Measurements from ENCODE around the gene PRM3. TPM values are rescaled to one million over a fixed set of nuclear protein-coding genes. Genes with fewer than 3 reads are reported as not detected.

The PRM3 gene
- total RNA-seq, 2 experiments from 2014 or later: not detected

DNA sequence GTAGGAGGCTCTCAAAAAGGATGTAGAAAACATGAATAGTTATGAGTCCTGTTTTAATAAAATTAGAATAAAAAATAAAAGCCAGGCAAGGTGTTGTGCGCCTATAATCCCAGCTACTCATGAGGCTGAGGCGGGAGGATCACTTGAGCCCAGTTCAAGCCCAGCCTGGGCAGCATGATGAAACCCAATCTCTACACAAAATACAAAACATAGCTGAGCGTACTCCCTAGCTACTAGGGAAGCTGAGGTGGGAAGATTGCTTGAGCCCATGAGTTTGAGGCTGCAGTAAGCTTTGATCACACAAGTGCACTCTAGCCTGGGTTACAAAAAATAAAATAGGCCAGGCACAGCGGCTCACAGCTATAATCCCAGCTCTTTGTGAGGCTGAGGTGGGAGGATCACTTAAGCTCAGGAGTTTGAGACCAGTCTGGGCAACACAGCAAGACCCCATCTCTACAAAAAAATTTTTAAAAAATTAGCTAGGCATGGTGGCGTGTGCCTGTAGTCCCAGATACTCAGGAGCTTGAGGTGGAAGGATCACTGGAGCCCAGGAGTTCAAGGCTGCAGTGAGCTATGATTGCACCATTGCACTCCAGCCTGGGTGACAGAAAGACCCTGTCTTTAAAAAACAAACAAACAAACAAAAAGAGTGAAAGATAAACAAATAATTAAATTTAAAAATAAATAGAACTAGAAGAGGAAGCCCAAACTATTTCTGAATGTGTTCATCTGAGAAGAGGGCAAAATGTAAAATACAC lies 24.9 kb upstream of the PRM3 start:
- H3K9me3 ChIP-seq (ENCODE audit: control insufficient read depth in 1 of 2, insufficient read depth in 1 of 2, low read length in 2 of 2): no peaks in the 10 kb centered on the region
- H3K27me3 ChIP-seq (ENCODE audit: control insufficient read depth in 1 of 2, insufficient read depth in 2 of 2, low read length in 2 of 2): no peaks in the 10 kb centered on the region
- no peak for DNase-seq
- Mint-ChIP-seq H3K27me3 (no peaks in the 10 kb centered on the region), H3K36me3 (ENCODE audit: low read depth) (no peaks in the 10 kb centered on the region), H3K4me3 (peak overlapping the region; percentile 82), H3K4me1 (ENCODE audit: low read depth) (peaks cover 28% of the 10 kb centered on the region), H3K9me3 (no peaks in the 10 kb centered on the region), H3K27ac (peak overlapping the region; percentile 73)
- H3K36me3 ChIP-seq (ENCODE audit: insufficient read depth, low read length): no peaks in the 10 kb centered on the region
- TF ChIP-seq, protein P1, sequence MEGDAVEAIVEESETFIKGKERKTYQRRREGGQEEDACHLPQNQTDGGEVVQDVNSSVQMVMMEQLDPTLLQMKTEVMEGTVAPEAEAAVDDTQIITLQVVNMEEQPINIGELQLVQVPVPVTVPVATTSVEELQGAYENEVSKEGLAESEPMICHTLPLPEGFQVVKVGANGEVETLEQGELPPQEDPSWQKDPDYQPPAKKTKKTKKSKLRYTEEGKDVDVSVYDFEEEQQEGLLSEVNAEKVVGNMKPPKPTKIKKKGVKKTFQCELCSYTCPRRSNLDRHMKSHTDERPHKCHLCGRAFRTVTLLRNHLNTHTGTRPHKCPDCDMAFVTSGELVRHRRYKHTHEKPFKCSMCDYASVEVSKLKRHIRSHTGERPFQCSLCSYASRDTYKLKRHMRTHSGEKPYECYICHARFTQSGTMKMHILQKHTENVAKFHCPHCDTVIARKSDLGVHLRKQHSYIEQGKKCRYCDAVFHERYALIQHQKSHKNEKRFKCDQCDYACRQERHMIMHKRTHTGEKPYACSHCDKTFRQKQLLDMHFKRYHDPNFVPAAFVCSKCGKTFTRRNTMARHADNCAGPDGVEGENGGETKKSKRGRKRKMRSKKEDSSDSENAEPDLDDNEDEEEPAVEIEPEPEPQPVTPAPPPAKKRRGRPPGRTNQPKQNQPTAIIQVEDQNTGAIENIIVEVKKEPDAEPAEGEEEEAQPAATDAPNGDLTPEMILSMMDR (IDR thresholded peaks at IDR 0.05): no peak
- no peak for ATAC-seq (ENCODE audit: poor library complexity)
- H3K4me1 ChIP-seq (ENCODE audit: insufficient read depth, low read length): peaks cover 24% of the 10 kb centered on the region
- CTCF ChIA-PET: interaction anchor here (0.7 to 2.5 kb wide), 10 partner anchors 16 to 334 kb away, joined by 3 to 14 read pairs (median 4); partner anchors contain the start of gene SOCS1
- intact Hi-C loops (cut with DNase I, micrococcal nuclease): loop anchor here in 1 of 2 experiments (5.0 kb wide), 1 partner anchor 41 kb away; the partner anchor contains the start of gene SOCS1
- H3K4me3 ChIP-seq (ENCODE audit: low read length): no peak overlapping the region
- H3K27ac ChIP-seq (ENCODE audit: low read depth in 1 of 2, low read length in 2 of 2): no peak overlapping the region
- POLR2A ChIA-PET: interaction anchor here (0.8 to 3.7 kb wide), 7 partner anchors 12 to 74 kb away, joined by 3 to 47 read pairs (median 11); partner anchors contain the start of gene SOCS1

DNA sequence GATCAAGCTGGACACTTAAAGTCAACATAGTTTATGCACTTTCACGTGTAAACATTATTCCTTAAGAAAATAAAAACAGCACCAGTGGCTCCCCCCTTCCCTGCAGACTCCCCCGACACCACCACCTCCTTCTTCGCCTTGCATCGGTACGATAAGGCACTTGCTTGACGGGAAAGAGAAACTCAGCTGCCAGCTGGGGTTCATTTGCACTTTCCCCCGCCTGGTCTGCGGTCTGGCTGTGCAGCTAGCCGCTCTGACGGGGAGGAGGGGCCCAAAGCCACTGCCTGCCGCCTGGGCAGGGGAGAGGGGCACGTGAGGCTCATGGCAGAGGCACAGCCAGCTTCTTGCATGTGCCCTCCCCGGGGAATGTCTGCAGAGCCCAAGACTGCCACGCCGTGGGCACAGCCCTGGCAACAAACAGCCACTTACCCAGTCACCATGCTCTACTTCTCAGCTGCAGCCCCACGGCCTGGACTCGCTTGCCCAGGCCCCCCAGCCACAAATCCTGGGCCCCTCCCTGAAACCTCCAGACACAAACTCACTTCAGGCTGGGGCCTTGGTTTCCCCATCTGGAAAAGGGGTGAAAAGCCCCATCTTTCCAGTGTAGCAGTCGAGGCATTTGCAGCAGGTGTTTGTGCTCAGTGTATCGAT lies 24.2 kb upstream of the PRM3 start:
- Histone ChIP-seq H3K9me3 (ENCODE audit: control insufficient read depth in 1 of 2, insufficient read depth in 1 of 2, low read length in 2 of 2) (no peaks in the 10 kb centered on the region), H3K36me3 (ENCODE audit: insufficient read depth, low read length) (no peaks in the 10 kb centered on the region), H3K4me1 (ENCODE audit: insufficient read depth, low read length) (peaks cover 24% of the 10 kb centered on the region), H3K4me3 (ENCODE audit: low read length) (peak overlapping the region; percentile 42), H3K27me3 (ENCODE audit: control insufficient read depth in 1 of 2, insufficient read depth in 2 of 2, low read length in 2 of 2) (peaks cover 0 to 3% of the 10 kb centered on the region in 2 experiments), H3K27ac (ENCODE audit: low read depth in 1 of 2, low read length in 2 of 2) (no peak overlapping the region)
- peak overlapping the region; percentile 82 for H3K4me3 Mint-ChIP-seq
- intact Hi-C loops (cut with DNase I, micrococcal nuclease): loop anchor here (1.0 to 5.0 kb wide), 3 partner anchors 40 to 327 kb away; partner anchors contain the start of gene SOCS1 (in 1 of the 2)
- H3K4me1 Mint-ChIP-seq (ENCODE audit: low read depth): peaks cover 33% of the 10 kb centered on the region
- H3K9me3 Mint-ChIP-seq: no peaks in the 10 kb centered on the region
- ChIA-PET POLR2A (interaction anchor here (1.0 to 3.7 kb wide), 7 partner anchors 13 to 73 kb away, joined by 3 to 47 read pairs (median 11); partner anchors contain the start of gene SOCS1), CTCF (interaction anchor here (0.7 to 2.5 kb wide), 12 partner anchors 15 to 334 kb away, joined by 3 to 14 read pairs (median 4); partner anchors contain the start of gene SOCS1)
- peak overlapping the region; percentile 73 for H3K27ac Mint-ChIP-seq
- no peaks in the 10 kb centered on the region for H3K27me3 Mint-ChIP-seq
- H3K36me3 Mint-ChIP-seq (ENCODE audit: low read depth): no peaks in the 10 kb centered on the region
- ATAC-seq (ENCODE audit: poor library complexity) (peak; percentile 93), DNase-seq (peak; percentile 51 to 85 (median 65))
- TF ChIP-seq, protein P1 (IDR thresholded peaks at IDR 0.05): peak; percentile 39

Measured in CD4-positive, alpha-beta T cell (primary cell).